Measurements from ENCODE around the gene RBFOX1.
"Not testable (repeated sequence)": the region's sequence is repeated elsewhere in the genome, so short reads cannot be mapped to it uniquely, and the experiment has no call there.

RBFOX1 gene

GRCh38 chr16:7452090-7452489 is 119.4 kb downstream of the RBFOX1 start:
- no peak for DNase-seq (ENCODE audit: low read depth in 1 of 2, low spot score in 1 of 2)

GRCh38 chr16:7456211-7456610 is 123.6 kb downstream of the RBFOX1 start:
- DNase-seq (ENCODE audit: low read depth in 1 of 2, low spot score in 1 of 2): no peak

GRCh38 chr16:7458144-7458543 is 125.5 kb downstream of the RBFOX1 start:
- no peak for DNase-seq (ENCODE audit: low read depth in 1 of 2, low spot score in 1 of 2)

GRCh38 chr16:7470344-7470743 is 137.7 kb downstream of the RBFOX1 start:
- DNase-seq (ENCODE audit: low read depth in 1 of 2, low spot score in 1 of 2): no peak

- no peak for DNase-seq (ENCODE audit: low read depth in 1 of 2, low spot score in 1 of 2)
These were observed 138.6 kb downstream of the RBFOX1 start for GRCh38 chr16:7471268-7471667.

- DNase-seq (ENCODE audit: low read depth in 1 of 2, low spot score in 1 of 2): no peak
These were observed 149.4 kb downstream of the RBFOX1 start for GRCh38 chr16:7482032-7482431.

- no peak for DNase-seq (ENCODE audit: low read depth in 1 of 2, low spot score in 1 of 2)
These were observed 150.1 kb downstream of the RBFOX1 start for GRCh38 chr16:7482596-7483290.

- DNase-seq (ENCODE audit: low read depth in 1 of 2, low spot score in 1 of 2): no peak
These were observed 155.1 kb downstream of the RBFOX1 start for GRCh38 chr16:7487574-7488323.

- no peak for DNase-seq (ENCODE audit: low read depth in 1 of 2, low spot score in 1 of 2)
These were observed 159.5 kb downstream of the RBFOX1 start for GRCh38 chr16:7492122-7492521.

- DNase-seq (ENCODE audit: low read depth in 1 of 2, low spot score in 1 of 2): no peak
These were observed 160.5 kb downstream of the RBFOX1 start for GRCh38 chr16:7493133-7493532.

- DNase-seq (ENCODE audit: low read depth in 1 of 2, low spot score in 1 of 2): no peak
These were observed 165.0 kb downstream of the RBFOX1 start for GRCh38 chr16:7497691-7498090.

- no peak for DNase-seq (ENCODE audit: low read depth in 1 of 2, low spot score in 1 of 2)
These were observed 169.2 kb downstream of the RBFOX1 start for GRCh38 chr16:7501868-7502267.

GRCh38 chr16:7502591-7503157 is 170.0 kb downstream of the RBFOX1 start:
- not testable (repeated sequence) for DNase-seq (ENCODE audit: low read depth in 1 of 2, low spot score in 1 of 2)

GRCh38 chr16:7503666-7504065 is 171.0 kb downstream of the RBFOX1 start:
- DNase-seq (ENCODE audit: low read depth in 1 of 2, low spot score in 1 of 2): no peak

- DNase-seq (ENCODE audit: low read depth in 1 of 2, low spot score in 1 of 2): no peak
These were observed 172.2 kb downstream of the RBFOX1 start for GRCh38 chr16:7504844-7505243.

- no peak for DNase-seq (ENCODE audit: low read depth in 1 of 2, low spot score in 1 of 2)
These were observed 172.8 kb downstream of the RBFOX1 start for GRCh38 chr16:7505495-7505894.

GRCh38 chr16:7506363-7506762 is 173.7 kb downstream of the RBFOX1 start:
- no peak for DNase-seq (ENCODE audit: low read depth in 1 of 2, low spot score in 1 of 2)

GRCh38 chr16:7508656-7509055 is 176.0 kb downstream of the RBFOX1 start:
- no peak for DNase-seq (ENCODE audit: low read depth in 1 of 2, low spot score in 1 of 2)

GRCh38 chr16:7509963-7510601 is 177.4 kb downstream of the RBFOX1 start:
- DNase-seq (ENCODE audit: low read depth in 1 of 2, low spot score in 1 of 2): no peak

- no peak for DNase-seq (ENCODE audit: low read depth in 1 of 2, low spot score in 1 of 2)
These were observed 179.1 kb downstream of the RBFOX1 start for GRCh38 chr16:7511549-7512260.

- DNase-seq (ENCODE audit: low read depth in 1 of 2, low spot score in 1 of 2): no peak
These were observed 179.9 kb downstream of the RBFOX1 start for GRCh38 chr16:7512503-7512902.
